Hematopoietic multipotent progenitor cell treated with erythropoietin and hydrocortisone succinate and interleukin-3 and kit ligand, for 15 days (in vitro differentiated cells): ENCODE results near the gene JPH3.

ENCODE experiments used
- DNase-seq: peaks from one replicate; pipeline ENCODE4 v3.0.0-alpha.2; 2015; ENCODE audit warnings: low spot score

Gene JPH3

GRCh38 chr16:87697792-87698191 is 95.5 kb downstream of the JPH3 start:
- DNase-seq = no peak

GRCh38 chr16:87698241-87698640 is 95.9 kb downstream of the JPH3 start:
- DNase-seq = no peak

- no peak for DNase-seq
These were observed 96.4 kb downstream of the JPH3 start for GRCh38 chr16:87698676-87699199.

GRCh38 chr16:87700406-87701077 is 98.2 kb downstream of the JPH3 start:
- DNase-seq = no peak

GRCh38 chr16:87701078-87701460 is 98.8 kb downstream of the JPH3 start:
- no peak for DNase-seq

GRCh38 chr16:87701505-87701921 is 99.2 kb downstream of the JPH3 start:
- DNase-seq = no peak

- DNase-seq = no peak
These were observed 100.1 kb downstream of the JPH3 start for GRCh38 chr16:87702325-87702811.

- DNase-seq = no peak
These were observed 100.8 kb downstream of the JPH3 start for GRCh38 chr16:87703071-87703470.

- DNase-seq = no peak
These were observed 101.6 kb downstream of the JPH3 start for GRCh38 chr16:87703835-87704375.

GRCh38 chr16:87704754-87705353 is 102.5 kb downstream of the JPH3 start:
- no peak for DNase-seq

- no peak for DNase-seq
These were observed 103.5 kb downstream of the JPH3 start for GRCh38 chr16:87705771-87706277.

GRCh38 chr16:87706278-87707000 is 104.1 kb downstream of the JPH3 start:
- no peak for DNase-seq

- DNase-seq = no peak
These were observed 104.8 kb downstream of the JPH3 start for GRCh38 chr16:87707097-87707496.

GRCh38 chr16:87707714-87708580 is 105.6 kb downstream of the JPH3 start:
- no peak for DNase-seq

GRCh38 chr16:87708881-87709638 is 106.8 kb downstream of the JPH3 start:
- no peak for DNase-seq

GRCh38 chr16:87709677-87710076 is 107.4 kb downstream of the JPH3 start:
- no peak for DNase-seq

- no peak for DNase-seq
These were observed 108.6 kb downstream of the JPH3 start for GRCh38 chr16:87710887-87711286.

GRCh38 chr16:87712184-87712762 is 110.0 kb downstream of the JPH3 start:
- DNase-seq = peak; percentile 24

- DNase-seq = no peak
These were observed 111.3 kb downstream of the JPH3 start for GRCh38 chr16:87713451-87714229.
